Transverse colon (tissue), 4 donors: ENCODE data around the gene IKZF1.

Source experiments
- CTCF ChIP-seq, 5 experiments: fragments of 200-600 bp in 3 of 5; fragments of 450-650 bp in 2 of 5; sonication (generic) in 3 of 5; IDR thresholded peaks; 1 replicate in 2 of 5; 2 replicates in 3 of 5; pipeline ENCODE4 v1.5.1; 2016 to 2017; ENCODE audit warnings: antibody characterized with exemption in 5 of 5, inconsistent platforms in 3 of 5, mild to moderate bottlenecking in 2 of 5, moderate library complexity in 1 of 5
- EP300 ChIP-seq: sonication (generic); formaldehyde crosslinking; IDR thresholded peaks from one replicate; pipeline ENCODE4 v1.6.1; 2017; ENCODE audit warnings: antibody characterized with exemption, low read depth
- POLR2A ChIP-seq: fragments of 450-650 bp; IDR thresholded peaks from one replicate; pipeline ENCODE4 v1.6.1; 2016; ENCODE audit warnings: antibody characterized with exemption, mild to moderate bottlenecking, moderate library complexity
- POLR2AphosphoS5 ChIP-seq, 3 donors: sonication (generic); formaldehyde crosslinking; IDR thresholded peaks; one replicate each; pipeline ENCODE4 v1.6.1; 2016; ENCODE audit warnings: antibody characterized with exemption in 3 of 3

DNA sequence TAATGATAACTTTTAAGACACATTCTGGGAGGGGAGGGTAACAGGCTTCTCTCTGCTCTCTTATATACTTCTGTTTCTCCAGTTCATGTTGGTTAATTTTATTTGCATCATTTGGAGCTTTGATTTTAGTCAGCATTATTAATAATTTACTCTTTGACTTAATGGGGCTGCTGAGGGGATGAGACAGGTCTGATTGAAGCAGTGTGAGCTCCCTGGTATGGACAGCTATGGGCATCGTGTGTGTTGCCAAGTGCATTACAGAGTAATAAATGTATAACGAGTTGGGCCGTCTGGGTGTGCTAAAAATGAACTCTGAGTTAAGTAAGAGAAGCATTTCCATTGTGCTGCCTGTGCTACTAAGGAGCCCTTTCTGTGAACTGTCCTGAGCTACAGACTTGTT lies 31.7 kb upstream of the IKZF1 start:
- TF ChIP-seq CTCF (IDR thresholded peaks at IDR 0.05) (no peak), POLR2A (no peak), EP300 (no peak), POLR2AphosphoS5 (IDR thresholded peaks at IDR 0.05) (no peak)
